GM19238 (cell line): Measurements from ENCODE around the gene DMD.
A peak's percentile ranks its signal among the peaks of the same experiment; 100 is the strongest.

ENCODE experiments used
- DNase-seq: peaks from one replicate; pipeline ENCODE4 v3.0.0; 2011; ENCODE audit warnings: low spot score; ENCODE audit not compliant: insufficient read length

DMD gene

GRCh38 chrX:31258166-31258565, 1953.2 kb downstream of the DMD start:
- no peak for DNase-seq

GRCh38 chrX:31255310-31256033, 1955.9 kb downstream of the DMD start:
- DNase-seq: no peak

- no peak for DNase-seq
Observed at GRCh38 chrX:31252133-31252532, 1959.2 kb downstream of the DMD start.

- DNase-seq: no peak
Observed at GRCh38 chrX:31251336-31251735, 1960.0 kb downstream of the DMD start.

- no peak for DNase-seq
Observed at GRCh38 chrX:31245714-31246113, 1965.6 kb downstream of the DMD start.

GRCh38 chrX:31243804-31244203, 1967.5 kb downstream of the DMD start:
- no peak for DNase-seq

- no peak for DNase-seq
Observed at GRCh38 chrX:31240982-31241381, 1970.4 kb downstream of the DMD start.

- no peak for DNase-seq
Observed at GRCh38 chrX:31237189-31237588, 1974.2 kb downstream of the DMD start.

GRCh38 chrX:31236231-31236630, 1975.1 kb downstream of the DMD start:
- DNase-seq: no peak

GRCh38 chrX:31233941-31234496, 1977.3 kb downstream of the DMD start:
- DNase-seq: no peak

GRCh38 chrX:31232506-31232905, 1978.8 kb downstream of the DMD start:
- DNase-seq: no peak

- DNase-seq: no peak
Observed at GRCh38 chrX:31228909-31229308, 1982.4 kb downstream of the DMD start.

- DNase-seq: no peak
Observed at GRCh38 chrX:31228415-31228832, 1982.9 kb downstream of the DMD start.

GRCh38 chrX:31227250-31227649, 1984.1 kb downstream of the DMD start:
- no peak for DNase-seq

GRCh38 chrX:31225819-31226218, 1985.5 kb downstream of the DMD start:
- DNase-seq: no peak

GRCh38 chrX:31224381-31225012, 1986.9 kb downstream of the DMD start:
- no peak for DNase-seq

GRCh38 chrX:31223817-31224216, 1987.5 kb downstream of the DMD start:
- DNase-seq: no peak

GRCh38 chrX:31222946-31223345, 1988.4 kb downstream of the DMD start:
- no peak for DNase-seq

GRCh38 chrX:31219174-31219573, 1992.2 kb downstream of the DMD start:
- DNase-seq: no peak

GRCh38 chrX:31217084-31217483, 1994.3 kb downstream of the DMD start:
- DNase-seq: no peak

- DNase-seq: no peak
Observed at GRCh38 chrX:31215277-31215815, 1996.0 kb downstream of the DMD start.

GRCh38 chrX:31213941-31214340, 1997.4 kb downstream of the DMD start:
- DNase-seq: peak; percentile 16
